Astrocyte of the cerebellum (primary cell): Measurements from ENCODE around the gene WWOX.

Experiments
- DNase-seq: peaks from one replicate; pipeline ENCODE4 v3.0.0-alpha.2; 2011; ENCODE audit warnings: low read depth
- H3K4me3 ChIP-seq: 2 replicates; pipeline ENCODE4 v1.5.1; 2011; ENCODE audit warnings: mild to moderate bottlenecking, low read depth, low read length, moderate library complexity
- in situ Hi-C: cut with HindIII; loops from 2 replicates; pipeline ENCODE4 v1.10.0; 2017; ENCODE audit warnings: low sequenced_read_pairs
- TF ChIP-seq, protein P1 (sequence below): IDR thresholded peaks from 2 replicates; pipeline ENCODE4 v1.5.1; 2012; ENCODE audit warnings: low read length, low read depth, moderate library complexity, mild to moderate bottlenecking; ENCODE audit errors: missing control alignments

WWOX gene

DNA sequence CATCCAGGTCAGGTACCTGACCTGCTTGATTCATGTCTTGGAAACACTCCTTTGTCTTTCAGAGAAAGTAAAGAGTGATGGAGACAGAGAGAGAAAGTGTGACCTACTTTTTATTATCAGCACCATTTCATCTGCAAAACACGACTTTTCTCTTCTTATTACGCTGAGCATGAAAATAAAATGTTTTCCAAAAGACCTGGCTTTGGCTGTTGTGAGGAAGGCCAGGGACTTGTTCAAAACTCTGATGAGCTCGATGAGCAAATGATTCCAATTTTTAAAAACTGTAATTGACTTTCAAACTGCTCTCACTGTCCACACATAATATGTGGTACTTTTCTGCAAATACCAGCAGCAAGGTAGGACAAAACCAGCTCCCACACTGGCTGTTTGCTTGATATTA lies 821.2 kb downstream of the WWOX start:
- H3K4me3 ChIP-seq, result no peak overlapping the region
- no peak for DNase-seq
- TF ChIP-seq, protein P1, sequence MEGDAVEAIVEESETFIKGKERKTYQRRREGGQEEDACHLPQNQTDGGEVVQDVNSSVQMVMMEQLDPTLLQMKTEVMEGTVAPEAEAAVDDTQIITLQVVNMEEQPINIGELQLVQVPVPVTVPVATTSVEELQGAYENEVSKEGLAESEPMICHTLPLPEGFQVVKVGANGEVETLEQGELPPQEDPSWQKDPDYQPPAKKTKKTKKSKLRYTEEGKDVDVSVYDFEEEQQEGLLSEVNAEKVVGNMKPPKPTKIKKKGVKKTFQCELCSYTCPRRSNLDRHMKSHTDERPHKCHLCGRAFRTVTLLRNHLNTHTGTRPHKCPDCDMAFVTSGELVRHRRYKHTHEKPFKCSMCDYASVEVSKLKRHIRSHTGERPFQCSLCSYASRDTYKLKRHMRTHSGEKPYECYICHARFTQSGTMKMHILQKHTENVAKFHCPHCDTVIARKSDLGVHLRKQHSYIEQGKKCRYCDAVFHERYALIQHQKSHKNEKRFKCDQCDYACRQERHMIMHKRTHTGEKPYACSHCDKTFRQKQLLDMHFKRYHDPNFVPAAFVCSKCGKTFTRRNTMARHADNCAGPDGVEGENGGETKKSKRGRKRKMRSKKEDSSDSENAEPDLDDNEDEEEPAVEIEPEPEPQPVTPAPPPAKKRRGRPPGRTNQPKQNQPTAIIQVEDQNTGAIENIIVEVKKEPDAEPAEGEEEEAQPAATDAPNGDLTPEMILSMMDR, result no peak
- in situ Hi-C loops, result no loop called here

DNA sequence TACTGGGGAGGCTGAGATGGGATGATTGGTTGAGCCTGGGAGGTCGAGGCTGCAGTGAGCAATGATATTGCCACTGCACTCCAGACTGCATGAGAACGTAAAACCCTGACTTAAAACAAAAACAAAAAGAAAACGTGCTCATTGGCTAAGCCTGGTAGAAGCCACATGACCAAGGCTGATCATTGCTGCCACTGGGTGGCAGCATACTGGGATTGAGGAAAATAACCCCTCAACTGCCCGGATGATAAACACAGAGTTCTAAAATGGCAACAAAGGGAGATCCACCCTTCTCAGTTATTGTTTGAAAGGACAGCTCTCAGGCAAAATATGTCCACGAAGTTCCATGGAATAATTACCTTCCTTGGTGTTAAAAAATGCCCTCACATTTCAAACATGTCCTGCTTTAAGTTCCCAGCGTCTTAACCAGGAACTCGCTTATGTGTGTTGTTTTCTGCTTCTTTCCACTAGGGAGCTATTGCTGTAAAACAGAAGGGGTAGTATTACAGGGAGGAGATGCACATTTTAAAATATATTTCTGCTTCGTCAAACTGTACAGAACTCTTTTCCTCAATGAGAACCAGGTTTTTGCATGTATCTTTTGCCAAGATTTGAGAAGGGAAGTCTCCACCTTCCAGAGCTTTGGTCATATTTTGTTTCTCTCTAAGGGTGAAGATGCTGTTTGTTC lies 825.8 kb downstream of the WWOX start:
- H3K4me3 ChIP-seq, result no peak overlapping the region
- TF ChIP-seq, protein P1, result peak; percentile 7
- DNase-seq, result no peak
- in situ Hi-C loops, result no loop called here

DNA sequence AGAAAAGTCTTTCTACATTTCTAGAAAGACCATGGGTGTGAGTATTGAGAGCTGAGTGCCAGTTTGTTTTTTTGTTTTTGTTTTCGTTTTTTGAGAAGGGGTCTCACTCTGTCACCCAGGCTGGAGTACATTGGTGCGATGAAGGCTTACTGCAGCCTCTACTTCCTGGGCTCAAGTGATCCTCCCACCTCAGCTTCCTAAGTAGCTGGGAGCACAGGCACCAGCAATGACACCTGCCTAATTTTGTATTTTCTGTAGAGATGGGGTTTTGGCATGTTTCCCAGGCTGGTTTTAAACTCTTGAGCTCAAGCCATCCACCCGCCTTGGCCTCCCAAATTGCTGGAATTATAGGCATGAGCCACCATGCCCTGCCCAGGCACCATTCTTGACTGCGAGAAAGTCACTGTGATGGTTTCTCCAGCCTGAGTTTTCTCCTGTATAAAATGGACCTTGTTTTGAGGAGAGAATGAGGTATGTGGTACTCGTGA lies 827.3 kb downstream of the WWOX start:
- in situ Hi-C loops, result no loop called here
- TF ChIP-seq, protein P1, result no peak

DNA sequence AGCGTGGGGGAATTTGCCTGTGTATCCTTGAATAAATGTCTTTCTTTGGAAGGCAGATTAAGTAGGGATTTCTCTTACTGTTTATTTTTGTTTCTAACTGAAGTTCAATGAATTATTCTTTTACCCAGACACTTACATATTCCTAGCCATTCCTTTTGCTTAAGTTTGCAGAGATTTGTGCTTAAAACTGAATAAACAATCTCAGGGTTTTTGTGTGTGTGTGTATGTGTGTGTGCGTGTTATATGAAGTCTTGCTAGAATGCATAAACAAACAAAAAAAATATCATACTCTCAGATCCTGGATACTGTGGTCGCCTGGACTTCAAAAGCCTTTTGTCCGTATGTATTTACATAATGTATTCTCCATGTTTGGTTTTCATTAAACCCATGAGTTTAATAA lies 828.3 kb downstream of the WWOX start:
- DNase-seq, result no peak
- in situ Hi-C loops, result no loop called here
- TF ChIP-seq, protein P1, result no peak
- no peak overlapping the region for H3K4me3 ChIP-seq

More for the DNA sequence above, 827.3 kb downstream of the WWOX start:
- H3K4me3 ChIP-seq, result no peak overlapping the region
- no peak for DNase-seq

DNA sequence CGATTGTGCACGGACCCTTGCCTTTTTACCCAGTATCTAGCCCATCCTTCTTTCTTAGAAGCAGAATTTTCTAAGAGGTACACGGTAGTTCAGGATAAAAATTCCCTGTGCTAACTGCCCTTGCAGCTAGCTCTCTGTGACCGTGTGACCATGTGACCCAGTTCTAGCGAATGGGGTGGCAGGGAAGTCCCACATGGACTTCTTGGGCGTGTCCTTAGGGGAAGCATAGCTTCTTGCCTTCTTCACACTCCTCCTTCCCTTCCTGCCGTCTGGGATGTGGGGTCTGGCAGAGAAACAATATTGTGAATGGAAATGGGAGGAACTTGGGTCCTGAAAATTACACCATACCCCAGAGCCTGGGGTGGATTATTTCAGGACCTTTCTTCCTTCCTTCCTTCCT lies 830.4 kb downstream of the WWOX start:
- in situ Hi-C loops, result no loop called here
- DNase-seq, result no peak
- H3K4me3 ChIP-seq, result no peak overlapping the region
- TF ChIP-seq, protein P1, result no peak

DNA sequence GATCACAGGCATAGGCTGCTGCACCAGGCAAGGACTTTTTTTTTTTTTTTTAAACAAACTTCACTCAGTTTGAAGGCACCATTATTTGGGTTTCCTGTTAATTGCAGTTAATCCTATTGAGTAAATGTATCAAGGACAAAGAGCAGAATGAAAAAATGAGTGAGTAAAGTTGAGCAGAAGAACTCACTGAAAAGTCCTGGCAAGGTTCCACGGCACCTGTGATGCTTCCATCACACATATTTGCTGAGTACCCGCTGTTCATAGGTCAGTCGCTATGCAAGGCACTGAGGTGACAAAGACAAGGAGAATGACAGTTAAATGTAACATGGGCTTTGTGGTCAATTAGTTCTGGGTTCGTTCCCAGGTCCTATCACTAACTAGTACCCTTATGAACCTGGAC lies 831.1 kb downstream of the WWOX start:
- no peak overlapping the region for H3K4me3 ChIP-seq
- in situ Hi-C loops, result no loop called here
- no peak for DNase-seq

More for the DNA sequence above, 831.1 kb downstream of the WWOX start:
- TF ChIP-seq, protein P1, result no peak
